ENCODE data around the gene SND1.

The SND1 gene

GRCh38 chr7:127635659-127636285 lies 16.2 kb upstream of the SND1 start:
- no peak for FAIRE-seq

GRCh38 chr7:127638197-127638596 lies 13.8 kb upstream of the SND1 start:
- FAIRE-seq (no peak), DNase-seq (ENCODE audit: insufficient read length, low spot score) (no peak)
- TF ChIP-seq, protein P1, sequence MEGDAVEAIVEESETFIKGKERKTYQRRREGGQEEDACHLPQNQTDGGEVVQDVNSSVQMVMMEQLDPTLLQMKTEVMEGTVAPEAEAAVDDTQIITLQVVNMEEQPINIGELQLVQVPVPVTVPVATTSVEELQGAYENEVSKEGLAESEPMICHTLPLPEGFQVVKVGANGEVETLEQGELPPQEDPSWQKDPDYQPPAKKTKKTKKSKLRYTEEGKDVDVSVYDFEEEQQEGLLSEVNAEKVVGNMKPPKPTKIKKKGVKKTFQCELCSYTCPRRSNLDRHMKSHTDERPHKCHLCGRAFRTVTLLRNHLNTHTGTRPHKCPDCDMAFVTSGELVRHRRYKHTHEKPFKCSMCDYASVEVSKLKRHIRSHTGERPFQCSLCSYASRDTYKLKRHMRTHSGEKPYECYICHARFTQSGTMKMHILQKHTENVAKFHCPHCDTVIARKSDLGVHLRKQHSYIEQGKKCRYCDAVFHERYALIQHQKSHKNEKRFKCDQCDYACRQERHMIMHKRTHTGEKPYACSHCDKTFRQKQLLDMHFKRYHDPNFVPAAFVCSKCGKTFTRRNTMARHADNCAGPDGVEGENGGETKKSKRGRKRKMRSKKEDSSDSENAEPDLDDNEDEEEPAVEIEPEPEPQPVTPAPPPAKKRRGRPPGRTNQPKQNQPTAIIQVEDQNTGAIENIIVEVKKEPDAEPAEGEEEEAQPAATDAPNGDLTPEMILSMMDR (IDR thresholded peaks at IDR 0.05; ENCODE audit: insufficient read depth, missing control alignments), result no peak

More at GRCh38 chr7:127635659-127636285, 16.2 kb upstream of the SND1 start:
- DNase-seq (ENCODE audit: insufficient read length, low spot score), result no peak
- TF ChIP-seq, protein P1 (IDR thresholded peaks at IDR 0.05; ENCODE audit: insufficient read depth, missing control alignments), result no peak

GRCh38 chr7:127644484-127644883 lies 7.5 kb upstream of the SND1 start:
- TF ChIP-seq, protein P1 (IDR thresholded peaks at IDR 0.05; ENCODE audit: insufficient read depth, missing control alignments), result no peak
- DNase-seq (ENCODE audit: insufficient read length, low spot score) (no peak), FAIRE-seq (no peak)

DNA sequence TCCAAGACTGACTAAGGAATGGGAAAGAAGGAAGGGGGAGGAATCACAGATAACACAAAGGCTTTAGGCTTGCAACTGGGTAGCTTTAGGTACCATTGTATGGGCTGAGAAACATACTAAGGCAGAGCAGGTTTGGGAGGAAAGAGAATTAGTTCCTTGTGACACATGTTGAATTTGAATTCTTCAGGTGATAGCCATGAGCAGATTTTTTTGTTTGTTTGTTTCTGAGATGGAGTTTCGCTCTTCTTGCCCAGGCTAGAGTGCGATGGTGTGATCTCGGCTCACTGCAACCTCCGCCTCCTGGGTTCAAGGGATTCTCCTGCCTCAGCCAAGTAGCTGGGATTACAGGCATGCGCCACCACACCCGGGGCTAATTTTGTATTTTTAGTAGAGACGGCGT lies 4.4 kb upstream of the SND1 start:
- TF ChIP-seq, protein P1 (IDR thresholded peaks at IDR 0.05; ENCODE audit: insufficient read depth, missing control alignments), result no peak
- DNase-seq (ENCODE audit: insufficient read length, low spot score) (no peak), FAIRE-seq (no peak)

DNA sequence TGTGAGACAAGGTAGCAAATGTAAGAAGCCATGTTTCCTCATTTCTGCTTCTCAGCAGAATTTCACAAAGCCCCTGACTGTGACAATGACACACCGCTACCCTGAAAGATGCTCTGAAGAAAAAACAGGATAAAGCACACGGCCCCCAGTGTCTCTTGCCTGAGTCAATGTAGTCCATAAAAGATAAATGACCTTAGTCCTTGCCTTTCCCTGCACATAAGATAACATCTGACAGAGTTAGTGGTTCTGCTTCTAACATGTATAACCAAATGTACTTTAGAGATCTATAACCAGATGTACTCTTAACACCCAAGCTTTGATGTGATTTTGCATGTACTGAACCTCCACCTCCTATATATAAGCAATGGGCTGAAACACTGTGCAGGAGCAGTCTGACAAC lies 3.0 kb upstream of the SND1 start:
- DNase-seq (ENCODE audit: insufficient read length, low spot score) (no peak), FAIRE-seq (no peak)
- TF ChIP-seq, protein P1 (IDR thresholded peaks at IDR 0.05; ENCODE audit: insufficient read depth, missing control alignments), result no peak

DNA sequence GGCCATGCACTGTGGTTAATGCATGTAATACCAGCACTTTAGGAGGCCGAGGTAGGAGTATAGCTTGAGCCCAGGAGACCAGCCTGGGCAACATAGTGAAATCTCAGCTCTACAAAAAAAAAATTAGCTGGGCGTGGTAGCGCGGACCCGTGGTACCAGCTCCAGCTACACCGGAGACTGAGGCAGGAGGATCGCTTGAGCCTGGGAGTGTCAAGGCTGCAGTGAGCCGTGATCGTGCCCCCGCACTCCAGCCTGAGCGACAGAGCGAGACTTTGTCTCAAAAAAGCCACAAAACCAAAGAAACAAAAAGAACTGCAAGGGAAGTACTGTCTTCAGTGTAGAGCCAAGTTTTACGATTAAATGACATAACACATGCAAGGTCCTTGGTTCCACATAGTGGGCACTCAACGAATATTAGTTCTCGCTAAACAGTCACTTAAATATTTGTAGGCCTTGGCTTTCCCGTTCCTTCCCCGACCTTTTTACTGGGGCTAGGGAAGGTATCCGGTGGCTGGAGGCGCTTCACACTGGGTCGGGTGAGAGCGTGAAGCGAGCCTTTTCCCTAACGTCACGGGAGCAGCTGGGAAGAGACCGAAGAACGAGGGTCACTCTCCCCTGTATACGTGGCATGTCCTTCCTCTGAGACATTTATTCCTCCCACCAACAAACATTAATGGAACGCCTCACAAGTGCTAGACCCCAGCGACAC lies 993 bp upstream of the SND1 start:
- FAIRE-seq, result no peak
- TF ChIP-seq, protein P1 (IDR thresholded peaks at IDR 0.05; ENCODE audit: insufficient read depth, missing control alignments), result no peak
- no peak for DNase-seq (ENCODE audit: insufficient read length, low spot score)

Data from D721Med (cell line).